K562 (cell line): ENCODE results near the gene IRS1. TPM values are rescaled to one million over a fixed set of nuclear protein-coding genes. Genes with fewer than 3 reads are reported as not detected.

Experiments
- ATAC-seq: fragments of 200-7000 bp; cut with Tn5 transposase; 3 replicates; pipeline ENCODE4 v1.9.1; 2020; ENCODE audit warnings: moderate library complexity
- BruUV-seq: library from RNA; stranded (reverse); fragments of 400-500 nt; replicated peaks from 2 replicates; lab custom pipeline; 2021; lab: Mats Ljungman, UMichigan
- CTCF ChIA-PET: fragments of 300-600 bp; formaldehyde crosslinking; extraction: SDS; loops from one replicate; lab custom pipeline; 2021; ENCODE audit warnings: low intra/inter-chr PET ratio; lab: Yijun Ruan, JAX
- POLR2A ChIA-PET: fragments of 300-600, 350-650 bp; sonication (Branson Sonifier 250); formaldehyde crosslinking; extraction: SDS; loops from one replicate; lab custom pipeline; 2021; ENCODE audit warnings: antibody characterized with exemption, inconsistent platforms; lab: Yijun Ruan, JAX
- DNase-seq, 4 experiments: peaks; one replicate each; pipeline versions ENCODE4 v3.0.0 to v3.0.0-alpha.2; 2011 to 2018; ENCODE audit warnings: low spot score in 3 of 4, mixed read lengths in 3 of 4; ENCODE audit errors: extremely low read depth in 1 of 4
- FAIRE-seq: peaks from 2 replicates; lab custom pipeline; 2011; peaks lifted over from hg19 to GRCh38; lab: Jason Lieb, UNC
- H2AFZ ChIP-seq: 2 replicates; pipeline ENCODE4 v1.6.0; 2011; ENCODE audit warnings: low read depth, low read length, control low read depth, inconsistent platforms
- H3K27ac ChIP-seq: fragments of 200-600 bp; 3 replicates; pipeline ENCODE4 v1.8.0; 2011; ENCODE audit warnings: low read depth, mild to moderate bottlenecking, control low read depth, inconsistent platforms, low read length, moderate library complexity, mixed read lengths; ENCODE audit errors: extremely low read depth
- H3K27me3 ChIP-seq, 2 experiments: fragments of 300-600 bp in 1 of 2; 2 replicates in 1 of 2; 3 replicates in 1 of 2; pipeline versions ENCODE4 v1.6.0 to v1.8.0; 2011; ENCODE audit warnings: inconsistent platforms in 2 of 2, low read length in 2 of 2, mild to moderate bottlenecking in 1 of 2, mixed read lengths in 1 of 2, moderate library complexity in 1 of 2; ENCODE audit not compliant: control insufficient read depth in 2 of 2, insufficient read depth in 2 of 2
- H3K36me3 ChIP-seq: fragments of 300-600 bp; 3 replicates; pipeline ENCODE4 v1.8.0; 2011; ENCODE audit warnings: mild to moderate bottlenecking, low read length, inconsistent platforms; ENCODE audit not compliant: control insufficient read depth, insufficient read depth
- H3K4me1 ChIP-seq, 2 experiments: fragments of 200-600 bp in 1 of 2; replicated peaks in 1 of 2; 2 replicates in 1 of 2; 3 replicates in 1 of 2; pipeline versions ENCODE4 v1.5.1 to v1.8.0; 2011; ENCODE audit warnings: inconsistent platforms in 2 of 2, low read length in 2 of 2, mild to moderate bottlenecking in 1 of 2, mixed read lengths in 1 of 2, moderate library complexity in 1 of 2; ENCODE audit not compliant: control insufficient read depth in 2 of 2, insufficient read depth in 2 of 2
- H3K4me2 ChIP-seq: 2 replicates; pipeline ENCODE4 v1.6.1; 2011; ENCODE audit warnings: low read length, control low read depth, inconsistent platforms, mixed read lengths; ENCODE audit not compliant: insufficient read depth
- H3K4me3 ChIP-seq: fragments of 200-600 bp; sonication (generic), shearing (Covaris generic); 2 replicates; pipeline ENCODE4 v1.5.1; 2016; ENCODE audit warnings: control low read depth, inconsistent platforms
- H3K79me2 ChIP-seq: fragments of 200-600 bp; 3 replicates; pipeline ENCODE4 v1.8.0; 2011; ENCODE audit warnings: low read length, inconsistent platforms; ENCODE audit not compliant: control insufficient read depth, insufficient read depth
- H3K9ac ChIP-seq, 2 experiments: 2 replicates each; pipeline versions ENCODE4 v1.6.0 to v1.6.1; 2011; ENCODE audit warnings: low read depth in 2 of 2, low read length in 2 of 2, control low read depth in 1 of 2, inconsistent platforms in 1 of 2, mild to moderate bottlenecking in 1 of 2, mixed read lengths in 1 of 2; ENCODE audit not compliant: insufficient read depth in 1 of 2
- H3K9me1 ChIP-seq: one replicate; pipeline ENCODE4 v1.6.0; 2011; ENCODE audit warnings: inconsistent platforms, mild to moderate bottlenecking, low read length, moderate library complexity; ENCODE audit not compliant: control insufficient read depth, insufficient read depth
- H3K9me3 ChIP-seq: replicated peaks from 2 replicates; pipeline ENCODE4 v1.5.1; 2011; ENCODE audit warnings: low read depth, low read length, inconsistent platforms; ENCODE audit not compliant: control insufficient read depth, insufficient read depth
- H4K20me1 ChIP-seq: replicated peaks from 2 replicates; pipeline ENCODE4 v1.6.1; 2011; ENCODE audit warnings: low read length, inconsistent platforms, mixed read lengths; ENCODE audit not compliant: control insufficient read depth, insufficient read depth
- CCNT2 ChIP-seq: IDR thresholded peaks from 2 replicates; pipeline ENCODE4 v1.6.1; 2011; ENCODE audit warnings: borderline replicate concordance, low read depth, mild to moderate bottlenecking, moderate library complexity, mixed read lengths, low read length; ENCODE audit not compliant: insufficient read length; ENCODE audit errors: extremely low read depth
- CHD1 ChIP-seq: fragments of 200-600 bp; sonication (generic); IDR thresholded peaks from one replicate; pipeline ENCODE4 v1.6.1; 2012; ENCODE audit warnings: mild to moderate bottlenecking, moderate library complexity, low read length, inconsistent platforms
- EGR1 ChIP-seq: fragments of 450-650 bp; conservative IDR thresholded peaks from 2 replicates; pipeline ENCODE4 v1.6.1; 2017; ENCODE audit warnings: mild to moderate bottlenecking
- GABPA ChIP-seq: fragments of 200-800 bp; sonication (Bioruptor generic); conservative IDR thresholded peaks from 2 replicates; pipeline ENCODE4 v1.6.1; 2016; ENCODE audit warnings: low read depth, missing genetic modification characterization, missing compliant biosample characterization
- NCOA1 ChIP-seq: fragments of 450-650 bp; IDR thresholded peaks from 2 replicates; pipeline ENCODE4 v1.6.1; 2016; ENCODE audit warnings: low read depth
- NCOA6 ChIP-seq: fragments of 450-650 bp; IDR thresholded peaks from 2 replicates; pipeline ENCODE4 v1.6.1; 2017; ENCODE audit warnings: mild to moderate bottlenecking
- SETDB1 ChIP-seq: IDR thresholded peaks from one replicate; pipeline ENCODE4 v1.6.1; 2012; ENCODE audit warnings: low read length, control low read depth, inconsistent platforms
- SREBF2 ChIP-seq: sonication (generic); formaldehyde crosslinking; IDR thresholded peaks from 2 replicates; pipeline ENCODE4 v1.4.0; 2020; ENCODE audit warnings: mild to moderate bottlenecking, missing genetic modification reagents
- TAL1 ChIP-seq: fragments of 450-650 bp; IDR thresholded peaks from 2 replicates; pipeline ENCODE4 v1.6.1; 2016; ENCODE audit warnings: mild to moderate bottlenecking
- TEAD1 ChIP-seq, 2 experiments: fragments of 450-650 bp in 1 of 2; sonication (generic) in 1 of 2; formaldehyde crosslinking; IDR thresholded peaks; 2 replicates each; pipeline versions ENCODE4 v1.4.0 to v1.8.0; 2020 to 2022; ENCODE audit warnings: mild to moderate bottlenecking in 2 of 2, missing genetic modification reagents in 1 of 2
- VEZF1 ChIP-seq: fragments of 200-800 bp; sonication (Bioruptor generic); IDR thresholded peaks from 2 replicates; pipeline ENCODE4 v1.6.1; 2017; ENCODE audit warnings: missing genetic modification characterization, missing compliant biosample characterization
- ZNF124 ChIP-seq: sonication (generic); formaldehyde crosslinking; IDR thresholded peaks from 2 replicates; pipeline ENCODE4 v1.8.1; 2022; ENCODE audit warnings: missing genetic modification reagents
- ZNF324 ChIP-seq: fragments of 250-450 bp; sonication (Bioruptor Pico); IDR thresholded peaks from 2 replicates; pipeline ENCODE4 v1.4.0; 2020; ENCODE audit warnings: mild to moderate bottlenecking
- WGBS: fragments of 100-300 bp; shearing (Covaris generic); methylation state at CpG from one replicate; pipeline ENCODE4 v1.1.6; 2016; ENCODE audit warnings: low coverage, mixed read lengths; ENCODE audit not compliant: insufficient coverage; ENCODE audit errors: missing lambda C conversion rate; 5-methylcytosine and 5-hydroxymethylcytosine counted together
- in situ Hi-C: fragments of 300-500 bp; cut with MboI; formaldehyde crosslinking; loops from 4 replicates; pipeline ENCODE4 v1.15.0; 2018; ENCODE audit warnings: inconsistent platforms, mixed read lengths
- intact Hi-C: fragments of 100-400 bp; cut with micrococcal nuclease; formaldehyde crosslinking; loops from 2 replicates; pipeline ENCODE4 v1.14.2; 2022
- polyA plus RNA-seq, 8 experiments: library from polyadenylated mRNA; depleted of rRNA in 4 of 8; stranded (reverse) in 5 of 8; unstranded in 3 of 8; fragments of >200 nt; fragmentation: Nextera tagmentation in 2 of 8; fragmentation: Illumina TruSeq in 1 of 8; extraction: Ambion mirVana in 2 of 8; extraction: Trizol in 1 of 8; gene quantifications; 2 replicates each; pipeline versions ENCODE4 v1.2.1 to v1.2.3, GENCODE V29; 2011 to 2014; ENCODE audit warnings: inconsistent platforms in 1 of 8, missing spikeins in 1 of 8
- total RNA-seq, 7 experiments: library from RNA; depleted of rRNA in 6 of 7; stranded (reverse); fragments of >200 nt in 6 of 7; fragmentation: Illumina TruSeq in 2 of 7; extraction: Trizol in 2 of 7; gene quantifications; 2 replicates each; pipeline versions ENCODE4 v1.2.1 to v1.2.3, GENCODE V29; 2011 to 2021; ENCODE audit warnings: low replicate concordance in 1 of 7

IRS1 gene
- total and polyA plus RNA-seq, 9 of the 15 experiments (the other 6 are each of a cell fraction or from before 2014, with no cell fraction given), result under 0.01 to 0.31 (median 0.08) TPM; not detected in 1

- TF ChIP-seq TAL1, result no peak
- TF ChIP-seq SETDB1, result no peak
- no peak for TF ChIP-seq VEZF1 (CRISPR knock-in tag)
- no peak for TF ChIP-seq NCOA6
- no peak for TF ChIP-seq CHD1
- TF ChIP-seq CCNT2, result no peak
- TF ChIP-seq, all 486 proteins: peak for 0
These were observed 60.0 kb downstream of the IRS1 start (continued) for GRCh38 chr2:226739545-226740030.

GRCh38 chr2:226738821-226739544 is 60.6 kb downstream of the IRS1 start:
- CTCF ChIA-PET, result no interaction called here
- H3K9me1 ChIP-seq, result no peaks in the 10 kb centered on the region
- no peaks in the 10 kb centered on the region for H3K79me2 ChIP-seq
- no peak overlapping the region for H2AFZ ChIP-seq
- H3K4me2 ChIP-seq, result no peak overlapping the region
- H3K9ac ChIP-seq, result no peak overlapping the region
- POLR2A ChIA-PET, result no interaction called here
- no peak overlapping the region for H3K4me3 ChIP-seq
- TF ChIP-seq GABPA (tag), result no peak
- TF ChIP-seq SREBF2, result no peak
- no peak for TF ChIP-seq TEAD1 (CRISPR knock-in tag; IDR thresholded peaks at IDR 0.05)
- TF ChIP-seq ZNF124, result no peak
- TF ChIP-seq ZNF324 (CRISPR knock-in tag), result no peak
- no peak for TF ChIP-seq EGR1
- TF ChIP-seq NCOA1, result no peak
- no peaks in the 10 kb centered on the region for H3K9me3 ChIP-seq
- in situ Hi-C loops (no loop called here), intact Hi-C loops (no loop called here)
- no peak for DNase-seq
- WGBS, result 4% methylated on average over 5 of the region's 6 CpGs
- no peak overlapping the region for H3K27ac ChIP-seq
- no peaks in the 10 kb centered on the region for H3K36me3 ChIP-seq
- no peaks in the 10 kb centered on the region for H4K20me1 ChIP-seq
- ATAC-seq, result no peak
- no peaks in the 10 kb centered on the region for H3K27me3 ChIP-seq
- no TSS peak for BruUV-seq
- FAIRE-seq, result no peak
- no peaks in the 10 kb centered on the region for H3K4me1 ChIP-seq
